Mesendoderm (in vitro differentiated cells): Measurements from ENCODE around the gene HMCN1.
A peak's percentile ranks its signal among the peaks of the same experiment; 100 is the strongest.

ENCODE experiments used
- DNase-seq: peaks from one replicate; pipeline ENCODE4 v3.0.0; 2013
- H2AK5ac ChIP-seq: 2 replicates; pipeline ENCODE4 v1.6.1; 2013; ENCODE audit warnings: low read length, inconsistent platforms
- H2BK120ac ChIP-seq: 2 replicates; pipeline ENCODE4 v1.6.1; 2013; ENCODE audit warnings: low read depth, mild to moderate bottlenecking, low read length, moderate library complexity, mixed read lengths
- H2BK15ac ChIP-seq: replicated peaks from 2 replicates; pipeline ENCODE4 v1.6.1; 2013; ENCODE audit warnings: low read depth, mild to moderate bottlenecking, moderate library complexity
- H2BK5ac ChIP-seq: 2 replicates; pipeline ENCODE4 v1.6.1; 2013; ENCODE audit warnings: low read length, inconsistent platforms
- H3K18ac ChIP-seq: 2 replicates; pipeline ENCODE4 v1.6.1; 2013; ENCODE audit warnings: mild to moderate bottlenecking, low read length, mixed read lengths
- H3K23ac ChIP-seq: one replicate; pipeline ENCODE4 v1.6.1; 2013; ENCODE audit warnings: low read length
- H3K27ac ChIP-seq: 2 replicates; pipeline ENCODE4 v1.5.1; 2013; ENCODE audit warnings: low read depth, mild to moderate bottlenecking, inconsistent platforms, low read length, moderate library complexity
- H3K27me3 ChIP-seq: 2 replicates; pipeline ENCODE4 v1.6.1; 2013; ENCODE audit warnings: low read length, control low read depth, mild to moderate bottlenecking, inconsistent platforms; ENCODE audit not compliant: insufficient read depth, poor library complexity
- H3K36me3 ChIP-seq: 2 replicates; pipeline ENCODE4 v1.6.1; 2013; ENCODE audit warnings: low read length, inconsistent platforms; ENCODE audit not compliant: control insufficient read depth, insufficient read depth
- H3K4ac ChIP-seq: one replicate; pipeline ENCODE4 v1.6.1; 2013; ENCODE audit warnings: low read depth, mild to moderate bottlenecking, low read length, moderate library complexity
- H3K4me1 ChIP-seq: 2 replicates; pipeline ENCODE4 v1.6.1; 2013; ENCODE audit warnings: low read depth, low read length, inconsistent platforms; ENCODE audit not compliant: control insufficient read depth
- H3K4me2 ChIP-seq: 2 replicates; pipeline ENCODE4 v1.6.1; 2013; ENCODE audit warnings: low read length
- H3K4me3 ChIP-seq: 2 replicates; pipeline ENCODE4 v1.5.1; 2013; ENCODE audit warnings: mild to moderate bottlenecking, low read length
- H3K56ac ChIP-seq: one replicate; pipeline ENCODE4 v1.6.1; 2013; ENCODE audit warnings: low read length
- H3K79me1 ChIP-seq: 2 replicates; pipeline ENCODE4 v1.6.1; 2013; ENCODE audit warnings: low read length, inconsistent platforms
- H3K79me2 ChIP-seq: 2 replicates; pipeline ENCODE4 v1.6.1; 2013; ENCODE audit warnings: mild to moderate bottlenecking, low read length; ENCODE audit not compliant: control insufficient read depth, insufficient read depth
- H3K9ac ChIP-seq: 2 replicates; pipeline ENCODE4 v1.6.1; 2013; ENCODE audit warnings: low read length, inconsistent platforms
- H4K5ac ChIP-seq: one replicate; pipeline ENCODE4 v1.6.1; 2013; ENCODE audit warnings: low read length
- H4K8ac ChIP-seq: one replicate; pipeline ENCODE4 v1.6.1; 2013; ENCODE audit warnings: low read depth, mild to moderate bottlenecking, control low read depth, low read length, moderate library complexity
- WGBS: extraction: QIAGEN DNeasy Blood & Tissue Kit; methylation state at CpG from one replicate; pipeline ENCODE4 v1.1.7; 2013; ENCODE audit warnings: low lambda C conversion rate, missing lambda C conversion rate; ENCODE audit not compliant: insufficient coverage; ENCODE audit errors: extremely low coverage; 5-methylcytosine and 5-hydroxymethylcytosine counted together

The HMCN1 gene

GRCh38 chr1:185921636-185922035, 187.4 kb downstream of the HMCN1 start:
- Histone ChIP-seq H3K79me1 (no peaks in the 10 kb centered on the region), H3K4me1 (no peaks in the 10 kb centered on the region), H4K5ac (no peak overlapping the region), H3K4me2 (no peak overlapping the region), H2BK15ac (no peak overlapping the region), H4K8ac (no peak overlapping the region), H3K18ac (no peak overlapping the region), H3K36me3 (no peaks in the 10 kb centered on the region), H3K4me3 (no peak overlapping the region), H3K9ac (no peak overlapping the region), H3K27me3 (no peaks in the 10 kb centered on the region), H3K27ac (no peak overlapping the region), H2BK5ac (no peak overlapping the region), H2AK5ac (no peak overlapping the region), H3K4ac (no peak overlapping the region), H3K79me2 (no peaks in the 10 kb centered on the region), H3K23ac (no peak overlapping the region), H3K56ac (no peak overlapping the region), H2BK120ac (no peak overlapping the region)
- no peak for DNase-seq
- WGBS: no CpG with 5 or more reads among the region's 1 CpG

GRCh38 chr1:185926588-185926987, 192.4 kb downstream of the HMCN1 start:
- Histone ChIP-seq H2BK15ac (no peak overlapping the region), H3K36me3 (no peaks in the 10 kb centered on the region), H3K4ac (no peak overlapping the region), H3K27me3 (no peaks in the 10 kb centered on the region), H3K18ac (no peak overlapping the region), H3K56ac (no peak overlapping the region), H3K27ac (no peak overlapping the region), H4K5ac (no peak overlapping the region), H2BK120ac (no peak overlapping the region), H4K8ac (no peak overlapping the region), H3K9ac (no peak overlapping the region), H3K79me2 (no peaks in the 10 kb centered on the region), H2BK5ac (no peak overlapping the region), H3K4me1 (no peaks in the 10 kb centered on the region), H3K4me3 (no peak overlapping the region), H3K79me1 (no peaks in the 10 kb centered on the region), H2AK5ac (no peak overlapping the region), H3K23ac (no peak overlapping the region), H3K4me2 (no peak overlapping the region)
- WGBS: no CpG with 5 or more reads among the region's 3 CpGs
- peak; percentile 57 for DNase-seq

DNA sequence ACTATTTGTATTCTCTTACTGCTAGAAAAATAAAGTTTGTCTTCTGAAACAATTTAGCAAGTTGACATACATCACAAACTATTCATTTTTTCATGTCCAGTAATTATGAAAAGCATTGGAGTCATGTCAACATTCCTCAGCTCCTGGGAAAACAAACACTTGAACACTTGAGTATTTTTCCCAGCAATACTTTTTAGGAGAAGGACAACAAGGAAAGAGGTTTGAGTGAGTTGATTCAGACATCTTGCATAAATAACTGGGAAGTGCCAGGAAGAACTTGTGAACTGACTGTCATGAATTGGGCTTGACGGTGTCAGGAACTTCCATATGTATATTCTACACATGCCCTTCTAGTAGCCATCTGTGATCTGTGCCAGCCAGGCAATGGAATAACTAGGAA, 195.6 kb downstream of the HMCN1 start:
- H3K79me2 ChIP-seq: no peaks in the 10 kb centered on the region
- no peak overlapping the region for H3K56ac ChIP-seq
- no peaks in the 10 kb centered on the region for H3K27me3 ChIP-seq
- WGBS: no CpG with 5 or more reads among the region's 1 CpG
- H3K18ac ChIP-seq: no peak overlapping the region
- no peaks in the 10 kb centered on the region for H3K79me1 ChIP-seq
- no peak overlapping the region for H3K4me3 ChIP-seq
- no peak overlapping the region for H2BK5ac ChIP-seq
- no peak overlapping the region for H2AK5ac ChIP-seq
- no peak overlapping the region for H3K23ac ChIP-seq
- H4K8ac ChIP-seq: no peak overlapping the region
- DNase-seq: no peak
- H3K36me3 ChIP-seq: no peaks in the 10 kb centered on the region
- H3K4me1 ChIP-seq: no peaks in the 10 kb centered on the region
- H3K27ac ChIP-seq: no peak overlapping the region
- H3K9ac ChIP-seq: no peak overlapping the region
- no peak overlapping the region for H4K5ac ChIP-seq
- H3K4me2 ChIP-seq: no peak overlapping the region
- no peak overlapping the region for H3K4ac ChIP-seq
- H2BK15ac ChIP-seq: no peak overlapping the region
- H2BK120ac ChIP-seq: peak overlapping the region; percentile 14

DNA sequence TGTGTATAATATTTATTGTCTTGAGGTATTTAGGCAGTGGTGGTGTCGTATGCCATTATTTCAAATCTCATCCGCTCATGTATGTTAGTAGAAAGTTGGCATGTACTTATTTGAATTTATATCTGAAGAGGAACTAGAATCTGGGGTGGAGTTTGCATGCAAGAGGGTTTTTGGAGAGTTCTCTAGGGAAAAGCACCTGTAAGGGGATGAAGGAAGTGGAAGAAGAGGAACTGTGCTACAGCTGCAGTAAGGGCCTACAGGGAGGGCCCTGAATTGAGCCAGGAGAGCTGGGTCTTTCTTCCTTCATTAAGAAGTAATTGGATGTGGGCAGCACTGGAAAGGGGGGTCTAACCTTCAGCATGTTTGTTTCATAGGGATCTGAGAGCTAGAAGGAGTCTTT, 197.2 kb downstream of the HMCN1 start:
- no CpG with 5 or more reads among the region's 2 CpGs for WGBS
- no peak overlapping the region for H2BK5ac ChIP-seq

DNA sequence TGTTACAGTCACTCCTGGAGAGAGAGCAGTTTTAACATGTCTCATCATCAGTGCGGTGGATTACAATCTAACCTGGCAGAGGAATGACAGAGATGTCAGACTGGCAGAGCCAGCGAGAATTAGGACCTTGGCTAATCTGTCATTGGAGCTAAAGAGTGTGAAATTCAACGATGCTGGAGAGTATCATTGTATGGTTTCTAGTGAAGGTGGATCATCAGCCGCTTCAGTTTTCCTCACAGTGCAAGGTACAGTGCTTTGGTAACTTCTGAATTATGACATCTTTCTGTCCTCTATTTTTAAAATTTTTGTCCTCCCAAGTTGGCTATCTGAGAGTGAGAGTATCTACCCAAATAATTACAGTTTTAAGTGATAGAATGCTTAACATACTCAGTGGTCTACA, 199.4 kb downstream of the HMCN1 start:
- H3K79me1 ChIP-seq: no peaks in the 10 kb centered on the region
- no peak overlapping the region for H3K56ac ChIP-seq
- no peak for DNase-seq
- H3K4me2 ChIP-seq: no peak overlapping the region
- no peaks in the 10 kb centered on the region for H3K36me3 ChIP-seq
- H3K9ac ChIP-seq: no peak overlapping the region
- no peak overlapping the region for H2BK120ac ChIP-seq
- no peak overlapping the region for H3K18ac ChIP-seq
- no peak overlapping the region for H3K4me3 ChIP-seq
- whole genome bisulfite sequencing: no CpG with 5 or more reads among the region's 4 CpGs
- no peak overlapping the region for H2BK5ac ChIP-seq
- H3K79me2 ChIP-seq: no peaks in the 10 kb centered on the region
- H3K27ac ChIP-seq: no peak overlapping the region
- no peaks in the 10 kb centered on the region for H3K4me1 ChIP-seq
- no peak overlapping the region for H3K4ac ChIP-seq
- no peak overlapping the region for H4K8ac ChIP-seq
- H3K23ac ChIP-seq: no peak overlapping the region
- no peak overlapping the region for H2BK15ac ChIP-seq
- no peaks in the 10 kb centered on the region for H3K27me3 ChIP-seq
- no peak overlapping the region for H2AK5ac ChIP-seq
- no peak overlapping the region for H4K5ac ChIP-seq

More for the DNA sequence above, 197.2 kb downstream of the HMCN1 start:
- no peak overlapping the region for H3K4me2 ChIP-seq
- H3K27ac ChIP-seq: no peak overlapping the region
- no peak overlapping the region for H3K23ac ChIP-seq
- H3K79me1 ChIP-seq: no peaks in the 10 kb centered on the region
- H3K4me1 ChIP-seq: no peaks in the 10 kb centered on the region
- H3K4me3 ChIP-seq: no peak overlapping the region
- no peak overlapping the region for H3K4ac ChIP-seq
- H4K8ac ChIP-seq: no peak overlapping the region
- no peak overlapping the region for H3K18ac ChIP-seq
- H4K5ac ChIP-seq: no peak overlapping the region
- no peak for DNase-seq
- no peaks in the 10 kb centered on the region for H3K27me3 ChIP-seq
- no peaks in the 10 kb centered on the region for H3K36me3 ChIP-seq
- no peak overlapping the region for H3K9ac ChIP-seq
- no peaks in the 10 kb centered on the region for H3K79me2 ChIP-seq
- no peak overlapping the region for H2AK5ac ChIP-seq
- no peak overlapping the region for H2BK15ac ChIP-seq
- no peak overlapping the region for H2BK120ac ChIP-seq
- no peak overlapping the region for H3K56ac ChIP-seq

- Histone ChIP-seq H3K79me2 (no peaks in the 10 kb centered on the region), H3K18ac (no peak overlapping the region), H3K79me1 (no peaks in the 10 kb centered on the region), H3K27ac (no peak overlapping the region), H2AK5ac (no peak overlapping the region), H3K23ac (no peak overlapping the region), H4K8ac (no peak overlapping the region), H2BK5ac (no peak overlapping the region), H4K5ac (no peak overlapping the region), H2BK15ac (no peak overlapping the region), H3K56ac (no peak overlapping the region), H3K36me3 (no peaks in the 10 kb centered on the region), H3K4me2 (no peak overlapping the region), H3K4ac (no peak overlapping the region), H3K27me3 (no peaks in the 10 kb centered on the region), H2BK120ac (no peak overlapping the region), H3K4me3 (no peak overlapping the region), H3K9ac (no peak overlapping the region), H3K4me1 (no peaks in the 10 kb centered on the region)
- DNase-seq: no peak
- WGBS: no CpG with 5 or more reads among the region's 5 CpGs
Measured at GRCh38 chr1:185934476-185935189, 200.4 kb downstream of the HMCN1 start.
